Stimulated activated CD4-positive, alpha-beta T cell treated with anti-CD3 and anti-CD28 coated beads, TNF-alpha, amount 100 ng/mL, for 48 hours (primary cell): Measurements from ENCODE around the gene FAM234B.

Source experiments
- DNase-seq, 3 donors: peaks; one replicate each; pipeline ENCODE4 v3.0.0-alpha.2; 2020; ENCODE audit warnings: low read depth in 3 of 3

FAM234B gene

DNA sequence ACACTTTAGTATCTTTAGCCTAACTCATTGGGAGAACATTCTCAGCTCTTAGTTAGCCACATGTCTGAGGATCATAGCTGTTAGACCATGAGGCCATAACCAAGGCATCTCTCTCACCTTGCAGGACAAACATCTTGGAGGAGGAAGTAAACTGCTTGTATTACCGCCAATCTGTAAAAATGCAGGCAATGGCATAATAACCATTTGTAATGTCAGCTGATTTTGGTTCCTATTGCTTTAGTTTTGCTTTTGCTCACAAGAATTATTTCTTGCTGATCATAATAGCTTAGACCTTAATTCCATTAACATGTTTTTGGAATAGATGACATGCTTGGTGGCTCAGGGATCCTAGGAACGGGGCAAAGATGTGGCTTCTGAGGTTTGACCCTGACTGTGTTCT, 75.6 kb downstream of the FAM234B start:
- DNase-seq, result no peak

DNA sequence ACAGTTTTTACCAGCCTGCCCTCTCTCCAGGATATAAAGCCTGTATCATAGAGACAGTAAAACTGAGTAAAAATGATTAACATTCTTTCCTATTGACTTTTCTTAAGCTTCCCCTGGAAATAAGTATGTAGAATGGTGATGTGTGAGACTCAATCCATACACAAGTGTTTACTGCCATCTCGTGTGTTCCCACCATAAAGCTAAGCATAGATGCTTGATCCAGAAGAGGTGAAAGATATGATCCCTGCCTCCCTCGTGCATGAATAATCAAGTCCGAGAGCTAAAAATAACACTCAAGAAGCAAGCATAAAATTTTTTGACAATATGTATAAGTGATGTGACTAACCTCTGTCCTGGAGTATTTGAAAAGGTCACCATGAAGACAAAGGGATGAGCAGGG, 76.2 kb downstream of the FAM234B start:
- DNase-seq, result no peak

GRCh38 chr12:13121568-13121967, 77.4 kb downstream of the FAM234B start:
- DNase-seq, result no peak

DNA sequence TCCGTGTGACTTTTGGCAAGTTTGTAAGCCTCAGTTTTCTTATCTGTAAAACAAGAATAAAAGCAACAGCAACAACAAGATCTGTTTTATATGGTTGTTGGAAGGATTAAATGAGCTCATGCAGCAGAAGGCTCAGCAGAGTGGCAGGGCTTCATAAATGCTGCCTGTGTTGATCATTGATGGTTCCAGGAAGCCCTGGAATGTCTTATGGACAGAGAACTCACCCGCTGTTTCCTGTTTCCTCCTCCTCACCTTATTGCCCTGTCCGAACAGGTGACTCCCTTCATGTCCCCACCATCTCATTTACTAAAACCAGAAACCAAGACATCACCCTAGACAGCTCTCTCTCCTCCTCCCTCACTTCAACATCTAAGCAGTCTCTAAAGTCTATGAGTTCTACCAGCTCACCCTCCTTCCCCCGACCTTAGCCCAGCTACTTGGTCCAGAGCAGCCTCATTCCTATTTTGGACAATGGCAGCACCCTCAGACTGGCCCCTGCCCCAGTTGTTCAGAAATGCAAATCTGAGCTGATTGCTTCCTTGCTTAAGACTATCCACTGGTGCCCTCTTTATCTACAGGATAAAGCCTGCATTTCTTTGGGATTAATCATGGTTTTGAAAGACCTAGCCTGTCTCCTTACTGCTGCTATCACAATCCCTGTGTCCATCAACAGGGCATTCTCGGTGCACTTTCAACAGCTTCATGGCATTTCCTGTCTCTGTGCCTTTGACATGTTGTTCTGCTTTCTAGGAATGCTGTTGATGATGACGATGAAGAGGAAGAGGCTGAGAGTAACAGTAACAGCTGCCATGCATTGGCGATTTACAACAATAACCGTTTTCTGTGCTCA, 80.7 kb downstream of the FAM234B start:
- no peak for DNase-seq

DNA sequence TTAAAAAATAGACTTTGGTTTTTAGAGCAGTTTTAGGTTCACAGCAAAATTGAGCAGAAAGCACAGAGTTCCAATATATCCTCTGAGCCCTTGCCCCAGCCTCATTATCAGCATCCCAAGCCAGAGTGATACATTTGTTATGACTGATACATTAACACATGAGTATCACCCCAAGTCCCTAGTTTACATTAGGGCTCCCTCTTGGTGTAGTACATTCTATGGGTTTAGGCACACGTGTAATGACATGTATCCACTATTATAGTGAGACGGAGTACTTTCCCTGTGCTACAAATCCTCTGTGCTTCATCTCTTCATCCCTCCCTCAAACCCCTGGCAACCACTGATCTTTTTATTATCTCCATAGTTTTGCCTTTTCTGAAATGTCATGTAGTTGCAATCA, 81.8 kb downstream of the FAM234B start:
- no peak for DNase-seq

- DNase-seq, result no peak
Measured at GRCh38 chr12:13126494-13126893, 82.3 kb downstream of the FAM234B start.

GRCh38 chr12:13127444-13127843, 83.3 kb downstream of the FAM234B start:
- DNase-seq, result no peak

DNA sequence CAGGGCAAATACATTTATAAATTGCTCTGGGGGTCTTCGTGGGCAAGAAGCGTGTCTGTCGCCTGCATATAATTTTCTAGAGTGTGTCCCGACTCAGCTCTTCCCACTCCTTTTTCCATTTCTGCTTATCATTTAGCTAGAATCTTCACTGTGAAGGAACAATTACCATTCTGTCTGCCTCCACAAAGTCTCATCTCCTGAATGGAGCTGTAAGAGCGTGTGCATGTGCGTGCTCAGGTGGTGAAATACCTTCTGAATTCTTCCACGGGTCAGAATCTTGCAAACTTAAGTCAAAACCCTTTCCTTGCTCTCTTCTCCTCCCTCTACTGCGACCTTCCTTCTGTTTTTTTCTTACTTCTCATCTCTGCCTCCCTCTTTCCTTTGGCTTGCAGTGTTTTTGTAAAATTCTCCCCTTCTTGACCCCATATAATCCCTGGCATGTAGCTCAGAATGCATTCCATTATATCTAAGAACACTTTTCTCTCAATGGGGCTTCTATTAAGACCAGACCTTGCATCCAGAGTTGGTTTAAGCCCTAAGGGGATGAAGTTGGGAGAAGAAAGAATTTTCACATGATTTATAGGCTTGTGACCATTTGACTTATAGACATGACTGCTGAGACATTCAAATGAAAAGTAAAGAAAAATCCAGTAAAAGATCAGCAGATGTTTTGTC, 84.2 kb downstream of the FAM234B start:
- DNase-seq, result no peak

GRCh38 chr12:13130981-13131380, 86.8 kb downstream of the FAM234B start:
- no peak for DNase-seq
